Activated CD4-positive, alpha-beta T cell treated with anti-CD3 and anti-CD28 coated beads for 36 hours (primary cell): ENCODE results near the gene MUC5B. TPM values are rescaled to one million over a fixed set of nuclear protein-coding genes. Genes with fewer than 3 reads are reported as not detected.

Experiments
- ATAC-seq: fragments of 200-7000 bp; cut with Tn5 transposase; one replicate; pipeline ENCODE4 v1.10.0; 2021; ENCODE audit warnings: mild to moderate bottlenecking, moderate library complexity
- CTCF ChIA-PET: fragments of 350-600 bp; sonication (Branson Sonifier 250); formaldehyde crosslinking; loops from one replicate; lab custom pipeline; 2021; ENCODE audit warnings: antibody characterized with exemption; lab: Charles Lee
- POLR2A ChIA-PET: fragments of 350-600 bp; sonication (Branson Sonifier 250); formaldehyde crosslinking; loops from one replicate; lab custom pipeline; 2021; ENCODE audit warnings: antibody characterized with exemption, inconsistent platforms; lab: Charles Lee
- DNase-seq: peaks from one replicate; pipeline ENCODE4 v3.0.0-alpha.2; 2020
- H3K27ac Mint-ChIP-seq: one replicate; pipeline ENCODE4 v1.8.0; 2021; ENCODE audit warnings: mixed read lengths
- H3K27me3 Mint-ChIP-seq: one replicate; pipeline ENCODE4 v1.8.0; 2021; ENCODE audit warnings: mixed read lengths
- H3K36me3 Mint-ChIP-seq: one replicate; pipeline ENCODE4 v1.8.0; 2021; ENCODE audit warnings: low read depth, mixed read lengths
- H3K4me1 Mint-ChIP-seq: one replicate; pipeline ENCODE4 v1.8.0; 2021; ENCODE audit warnings: mixed read lengths
- H3K4me3 Mint-ChIP-seq: one replicate; pipeline ENCODE4 v1.8.0; 2021; ENCODE audit warnings: mild to moderate bottlenecking, moderate library complexity, mixed read lengths
- H3K9me3 Mint-ChIP-seq: one replicate; pipeline ENCODE4 v1.8.0; 2021; ENCODE audit warnings: low read depth, mixed read lengths
- intact Hi-C, 2 experiments: fragments of 100-400 bp; cut with DNase I in 1 of 2; cut with micrococcal nuclease in 1 of 2; formaldehyde crosslinking; loops; one replicate each; pipeline versions ENCODE4 v1.14.2 to v1.15.1; 2022 to 2024; cut with DNase I, micrococcal nuclease
- total RNA-seq, 2 experiments: library from RNA; stranded (reverse); gene quantifications; one replicate each; pipeline ENCODE4 v1.2.3, GENCODE V29; 2021

The MUC5B gene
- total RNA-seq, 2 experiments from 2014 or later: not detected

DNA sequence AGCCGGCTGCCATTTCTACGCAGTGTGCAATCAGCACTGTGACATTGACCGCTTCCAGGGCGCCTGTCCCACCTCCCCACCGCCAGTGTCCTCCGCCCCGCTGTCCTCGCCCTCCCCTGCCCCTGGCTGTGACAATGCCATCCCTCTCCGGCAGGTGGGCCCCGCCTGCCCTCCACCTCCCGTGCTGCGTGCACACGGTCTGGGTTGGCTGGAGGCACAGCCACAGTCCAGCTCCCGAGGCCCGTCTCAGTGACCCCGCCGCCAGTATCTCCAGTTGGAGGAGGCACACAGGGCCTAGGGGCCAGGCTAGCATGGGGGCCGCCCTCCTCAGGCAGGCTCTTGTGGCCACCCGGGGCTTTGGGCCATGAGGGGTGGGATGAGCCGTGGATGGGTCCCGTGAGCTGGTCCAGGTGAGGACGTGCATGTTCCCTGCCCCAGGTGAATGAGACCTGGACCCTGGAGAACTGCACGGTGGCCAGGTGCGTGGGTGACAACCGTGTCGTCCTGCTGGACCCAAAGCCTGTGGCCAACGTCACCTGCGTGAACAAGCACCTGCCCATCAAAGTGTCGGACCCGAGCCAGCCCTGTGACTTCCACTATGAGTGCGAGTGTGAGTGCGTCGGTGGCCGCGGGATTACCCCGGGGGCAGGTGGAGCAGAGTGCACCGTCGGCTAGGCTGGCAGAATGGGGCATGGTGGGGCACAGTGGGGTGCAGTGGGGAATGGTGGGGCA, 29.7 kb downstream of the MUC5B start:
- no peaks in the 10 kb centered on the region for H3K4me1 Mint-ChIP-seq
- no peaks in the 10 kb centered on the region for H3K36me3 Mint-ChIP-seq
- no peak overlapping the region for H3K4me3 Mint-ChIP-seq
- ATAC-seq (no peak), DNase-seq (no peak)
- intact Hi-C loops: no loop called here
- CTCF ChIA-PET: no interaction called here
- POLR2A ChIA-PET: no interaction called here
- no peak overlapping the region for H3K27ac Mint-ChIP-seq
- peaks cover 1% of the 10 kb centered on the region for H3K9me3 Mint-ChIP-seq
- no peaks in the 10 kb centered on the region for H3K27me3 Mint-ChIP-seq

DNA sequence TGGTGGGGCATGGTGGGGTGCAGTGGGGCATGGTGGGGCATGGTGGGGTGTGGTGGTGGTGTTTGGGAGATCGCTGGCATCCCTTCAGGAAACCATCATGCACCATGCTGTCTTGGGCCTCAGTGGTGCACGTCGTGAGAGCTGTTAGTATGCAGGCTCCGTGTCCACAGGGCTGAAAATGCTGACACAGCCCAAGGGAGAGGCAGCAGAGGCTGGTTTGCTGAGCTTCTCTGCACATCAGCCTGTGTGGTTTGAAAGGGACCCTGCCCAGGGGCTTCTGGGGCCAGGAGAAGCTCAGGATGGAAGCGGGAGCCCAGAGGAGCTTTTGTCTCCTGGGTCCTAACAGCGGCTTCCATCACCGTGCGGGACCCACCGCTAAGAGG, 30.2 kb downstream of the MUC5B start:
- Mint-ChIP-seq H3K27me3 (no peaks in the 10 kb centered on the region), H3K4me1 (no peaks in the 10 kb centered on the region), H3K4me3 (no peak overlapping the region), H3K36me3 (no peaks in the 10 kb centered on the region), H3K27ac (no peak overlapping the region), H3K9me3 (peaks cover 1% of the 10 kb centered on the region)
- DNase-seq (no peak), ATAC-seq (no peak)
- intact Hi-C loops: no loop called here
- ChIA-PET CTCF (no interaction called here), POLR2A (no interaction called here)

GRCh38 chr11:1254086-1254648, 31.3 kb downstream of the MUC5B start:
- ChIA-PET CTCF (no interaction called here), POLR2A (no interaction called here)
- Mint-ChIP-seq H3K27me3 (no peaks in the 10 kb centered on the region), H3K4me3 (no peak overlapping the region), H3K36me3 (no peaks in the 10 kb centered on the region), H3K4me1 (no peaks in the 10 kb centered on the region), H3K9me3 (peaks cover 1% of the 10 kb centered on the region), H3K27ac (no peak overlapping the region)
- DNase-seq (no peak), ATAC-seq (no peak)
- intact Hi-C loops: no loop called here

- POLR2A ChIA-PET: no interaction called here
- no peak overlapping the region for H3K4me3 Mint-ChIP-seq
- peaks cover 1% of the 10 kb centered on the region for H3K9me3 Mint-ChIP-seq
- no peaks in the 10 kb centered on the region for H3K27me3 Mint-ChIP-seq
- no peak overlapping the region for H3K27ac Mint-ChIP-seq
- intact Hi-C loops: no loop called here
- ATAC-seq (no peak), DNase-seq (no peak)
- CTCF ChIA-PET: no interaction called here
- H3K4me1 Mint-ChIP-seq: no peaks in the 10 kb centered on the region
- no peaks in the 10 kb centered on the region for H3K36me3 Mint-ChIP-seq
These were observed 31.9 kb downstream of the MUC5B start for GRCh38 chr11:1254733-1255132.

- no peaks in the 10 kb centered on the region for H3K36me3 Mint-ChIP-seq
- peaks cover 1% of the 10 kb centered on the region for H3K9me3 Mint-ChIP-seq
- CTCF ChIA-PET: no interaction called here
- no peaks in the 10 kb centered on the region for H3K4me1 Mint-ChIP-seq
- ATAC-seq: no peak
- H3K4me3 Mint-ChIP-seq: no peak overlapping the region
- no peak for DNase-seq
- H3K27ac Mint-ChIP-seq: no peak overlapping the region
- intact Hi-C loops: no loop called here
- H3K27me3 Mint-ChIP-seq: no peaks in the 10 kb centered on the region
- POLR2A ChIA-PET: no interaction called here
These were observed 32.3 kb downstream of the MUC5B start for GRCh38 chr11:1255151-1255550.

DNA sequence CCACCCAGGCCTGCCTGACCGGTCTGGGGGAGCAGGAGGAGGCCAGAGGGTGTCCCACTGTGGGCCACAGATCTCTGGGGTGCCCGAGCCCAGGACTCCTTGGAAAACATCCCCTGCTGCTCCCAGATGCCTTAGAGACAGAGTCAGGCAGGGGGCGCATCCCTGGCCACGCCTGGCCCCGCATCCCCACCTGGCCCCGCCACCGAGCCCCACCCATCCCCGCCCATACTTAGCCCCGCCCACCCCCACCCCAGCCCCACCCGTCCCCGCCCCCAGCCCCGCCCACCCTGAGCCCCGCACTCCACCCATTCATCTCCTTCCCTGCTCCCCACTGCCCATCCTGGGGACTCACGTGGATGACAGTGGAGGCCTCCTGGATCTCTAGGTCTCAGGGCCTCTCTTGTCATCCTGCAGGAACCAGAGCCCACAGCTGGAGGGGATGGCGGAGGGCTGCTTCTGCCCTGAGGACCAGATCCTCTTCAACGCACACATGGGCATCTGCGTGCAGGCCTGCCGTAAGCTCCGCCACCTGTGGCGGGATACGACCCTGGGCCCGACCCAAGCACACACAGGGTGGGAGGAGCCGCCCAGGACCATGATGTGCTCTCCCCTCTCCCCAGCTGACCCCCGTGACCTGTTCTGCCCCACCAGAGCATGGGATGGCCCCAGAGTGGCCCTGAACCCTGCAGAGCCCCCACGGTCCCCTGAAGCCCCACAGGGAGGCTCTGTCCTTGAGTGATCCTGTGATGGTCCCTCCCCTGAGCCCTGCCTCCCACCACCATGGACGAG, 33.6 kb downstream of the MUC5B start:
- CTCF ChIA-PET: no interaction called here
- no peak for ATAC-seq
- Mint-ChIP-seq H3K27ac (no peak overlapping the region), H3K4me1 (no peaks in the 10 kb centered on the region), H3K4me3 (no peak overlapping the region), H3K27me3 (no peaks in the 10 kb centered on the region), H3K36me3 (no peaks in the 10 kb centered on the region), H3K9me3 (no peaks in the 10 kb centered on the region)
- intact Hi-C loops: no loop called here
- POLR2A ChIA-PET: no interaction called here
- no peak for DNase-seq

GRCh38 chr11:1257366-1257765, 34.5 kb downstream of the MUC5B start:
- CTCF ChIA-PET: no interaction called here
- H3K27ac Mint-ChIP-seq: no peak overlapping the region
- ATAC-seq: no peak
- no peaks in the 10 kb centered on the region for H3K27me3 Mint-ChIP-seq
- POLR2A ChIA-PET: no interaction called here
- no peaks in the 10 kb centered on the region for H3K4me1 Mint-ChIP-seq
- no peaks in the 10 kb centered on the region for H3K9me3 Mint-ChIP-seq
- H3K4me3 Mint-ChIP-seq: no peak overlapping the region
- DNase-seq: no peak
- intact Hi-C loops: no loop called here
- no peaks in the 10 kb centered on the region for H3K36me3 Mint-ChIP-seq

DNA sequence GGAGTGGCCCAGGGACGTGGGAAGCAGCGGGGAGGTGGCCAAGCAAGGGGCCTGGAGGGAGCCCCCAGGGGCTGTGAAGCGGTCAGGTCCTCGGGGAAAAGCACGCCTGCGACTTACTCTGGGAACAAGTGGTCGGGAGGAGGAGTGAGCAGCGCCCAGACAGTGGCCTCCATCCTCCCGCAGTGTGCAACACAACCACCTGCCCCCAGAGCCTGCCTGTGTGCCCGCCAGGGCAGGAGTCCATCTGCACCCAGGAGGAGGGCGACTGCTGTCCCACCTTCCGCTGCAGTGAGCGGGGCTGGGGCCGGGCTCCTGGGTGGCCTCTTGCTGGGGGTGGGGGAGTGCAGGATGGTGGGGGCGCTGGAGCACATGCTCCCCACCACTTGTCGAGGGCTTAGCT, 35.0 kb downstream of the MUC5B start:
- Mint-ChIP-seq H3K27me3 (no peaks in the 10 kb centered on the region), H3K9me3 (no peaks in the 10 kb centered on the region), H3K4me3 (no peak overlapping the region), H3K36me3 (no peaks in the 10 kb centered on the region), H3K4me1 (peaks cover 3% of the 10 kb centered on the region), H3K27ac (no peak overlapping the region)
- no peak for ATAC-seq
- DNase-seq: no peak
- CTCF ChIA-PET: no interaction called here
- POLR2A ChIA-PET: no interaction called here
- intact Hi-C loops: no loop called here

GRCh38 chr11:1258401-1259075, 35.7 kb downstream of the MUC5B start:
- Mint-ChIP-seq H3K27me3 (no peaks in the 10 kb centered on the region), H3K36me3 (no peaks in the 10 kb centered on the region), H3K4me1 (peaks cover 3% of the 10 kb centered on the region), H3K9me3 (no peaks in the 10 kb centered on the region), H3K4me3 (no peak overlapping the region), H3K27ac (no peak overlapping the region)
- ATAC-seq (no peak), DNase-seq (no peak)
- CTCF ChIA-PET: no interaction called here
- POLR2A ChIA-PET: no interaction called here
- intact Hi-C loops: no loop called here

DNA sequence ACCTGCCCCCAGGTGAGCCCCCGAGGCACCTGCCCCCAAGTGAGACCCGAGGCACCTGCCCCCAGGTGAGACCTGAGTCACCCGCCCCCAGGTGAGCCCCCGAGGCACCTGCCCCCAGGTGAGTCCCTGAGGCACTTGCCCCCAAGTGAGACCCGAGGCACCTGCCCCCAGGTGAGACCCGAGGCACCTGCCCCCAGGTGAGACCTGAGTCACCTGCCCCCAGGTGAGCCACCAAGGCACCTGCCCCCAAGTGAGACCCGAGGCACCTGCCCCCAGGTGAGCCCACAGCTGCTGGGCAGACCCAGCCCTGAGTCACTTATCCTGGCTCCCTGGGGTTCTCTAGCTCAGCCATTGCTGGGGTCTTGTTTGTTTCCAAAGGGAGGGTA, 36.2 kb downstream of the MUC5B start:
- ChIA-PET POLR2A (no interaction called here), CTCF (no interaction called here)
- Mint-ChIP-seq H3K27ac (no peak overlapping the region), H3K4me3 (no peak overlapping the region), H3K4me1 (peaks cover 4% of the 10 kb centered on the region), H3K36me3 (no peaks in the 10 kb centered on the region), H3K9me3 (no peaks in the 10 kb centered on the region), H3K27me3 (no peaks in the 10 kb centered on the region)
- intact Hi-C loops: no loop called here
- no peak for DNase-seq
- ATAC-seq: no peak

GRCh38 chr11:1259561-1259960, 36.7 kb downstream of the MUC5B start:
- H3K27ac Mint-ChIP-seq: no peak overlapping the region

More at GRCh38 chr11:1259561-1259960, 36.7 kb downstream of the MUC5B start:
- DNase-seq (no peak), ATAC-seq (no peak)
- Mint-ChIP-seq H3K9me3 (peaks cover 3% of the 10 kb centered on the region), H3K4me3 (no peak overlapping the region), H3K36me3 (peaks cover 1% of the 10 kb centered on the region), H3K27me3 (no peaks in the 10 kb centered on the region), H3K4me1 (peaks cover 9% of the 10 kb centered on the region)
- ChIA-PET POLR2A (no interaction called here), CTCF (no interaction called here)
- intact Hi-C loops: no loop called here
